HepG2 (cell line): ENCODE data around the gene CCDC34. TPM values are rescaled to one million over a fixed set of nuclear protein-coding genes. Genes with fewer than 3 reads are reported as not detected.

Experiments used
- KAT7 ChIP-seq: IDR thresholded peaks from 2 replicates; pipeline ENCODE4 v1.6.1; 2018; ENCODE audit warnings: borderline replicate concordance, missing compliant biosample characterization
- SMARCC2 ChIP-seq: fragments of 450-650 bp; IDR thresholded peaks from 2 replicates; pipeline ENCODE4 v1.6.1; 2017; ENCODE audit warnings: antibody characterized with exemption, mild to moderate bottlenecking
- TARDBP ChIP-seq: sonication (generic); formaldehyde crosslinking; IDR thresholded peaks from 2 replicates; pipeline ENCODE4 v1.8.0; 2022; ENCODE audit warnings: mild to moderate bottlenecking, missing genetic modification reagents
- ZFX ChIP-seq: sonication (generic); formaldehyde crosslinking; IDR thresholded peaks from 2 replicates; pipeline ENCODE4 v1.4.0; 2020; ENCODE audit warnings: mild to moderate bottlenecking, low read depth, missing genetic modification reagents, moderate library complexity
- ZMYM2 ChIP-seq: sonication (generic); formaldehyde crosslinking; IDR thresholded peaks from 2 replicates; pipeline ENCODE4 v1.8.0; 2022; ENCODE audit warnings: mild to moderate bottlenecking, missing genetic modification reagents
- ZMYM4 ChIP-seq: sonication (generic); formaldehyde crosslinking; IDR thresholded peaks from 2 replicates; pipeline ENCODE4 v1.8.1; 2023; ENCODE audit warnings: mild to moderate bottlenecking, missing genetic modification reagents
- ZNF143 ChIP-seq: sonication (generic); formaldehyde crosslinking; IDR thresholded peaks from 2 replicates; pipeline ENCODE4 v1.4.0; 2020; ENCODE audit warnings: missing genetic modification reagents
- ZNF343 ChIP-seq: sonication (generic); formaldehyde crosslinking; IDR thresholded peaks from 2 replicates; pipeline ENCODE4 v1.4.0; 2020; ENCODE audit warnings: mild to moderate bottlenecking, missing genetic modification reagents
- ZNF709 ChIP-seq: sonication (generic); formaldehyde crosslinking; IDR thresholded peaks from 2 replicates; pipeline ENCODE4 v1.5.0; 2020; ENCODE audit warnings: mild to moderate bottlenecking, missing genetic modification reagents
- ZNF841 ChIP-seq: sonication (generic); formaldehyde crosslinking; IDR thresholded peaks from 2 replicates; pipeline ENCODE4 v1.8.1; 2023; ENCODE audit warnings: missing genetic modification reagents, borderline replicate concordance
- ZSCAN21 ChIP-seq: sonication (generic); formaldehyde crosslinking; IDR thresholded peaks from 2 replicates; pipeline ENCODE4 v1.8.0; 2022; ENCODE audit warnings: mild to moderate bottlenecking, missing genetic modification reagents, moderate library complexity, borderline replicate concordance
- polyA plus RNA-seq, 8 experiments: library from polyadenylated mRNA; depleted of rRNA in 3 of 8; stranded (reverse) in 7 of 8; unstranded in 1 of 8; fragments of >200 nt; fragmentation: Illumina TruSeq in 4 of 8; extraction: Trizol in 4 of 8; gene quantifications; 2 replicates each; pipeline versions ENCODE4 v1.2.1 to v1.2.3, GENCODE V29; 2011 to 2016; ENCODE audit warnings: low read depth in 4 of 8, missing spikeins in 1 of 8, mixed read lengths in 1 of 8; ENCODE audit not compliant: insufficient read depth in 1 of 8
- total RNA-seq, 5 experiments: library from RNA; depleted of rRNA; stranded (reverse); fragments of >200 nt; fragmentation: Illumina TruSeq; extraction: Trizol; gene quantifications; 2 replicates each; pipeline ENCODE4 v1.2.3, GENCODE V29; 2016; ENCODE audit warnings: low read depth in 1 of 5
- TF ChIP-seq, protein P1 (sequence below): IDR thresholded peaks from 2 replicates; pipeline ENCODE4 v1.4.0; 2020; ENCODE audit warnings: mild to moderate bottlenecking, missing genetic modification reagents
- TF ChIP-seq, protein P2 (sequence below): sonication (generic); formaldehyde crosslinking; IDR thresholded peaks from 2 replicates; pipeline ENCODE4 v1.5.1; 2020; ENCODE audit warnings: missing genetic modification reagents, mild to moderate bottlenecking, borderline replicate concordance
- TF ChIP-seq, protein P3 (sequence below): sonication (generic); formaldehyde crosslinking; IDR thresholded peaks from 2 replicates; pipeline ENCODE4 v1.5.0; 2020; ENCODE audit warnings: mild to moderate bottlenecking, low read depth, missing genetic modification reagents, borderline replicate concordance
- TF ChIP-seq, protein P4 (sequence below): sonication (generic); formaldehyde crosslinking; conservative IDR thresholded peaks from 2 replicates; pipeline ENCODE4 v1.4.0; 2020; ENCODE audit warnings: missing genetic modification reagents
- TF ChIP-seq, protein P5 (sequence below): IDR thresholded peaks from 2 replicates; pipeline ENCODE4 v1.6.1; 2016
- TF ChIP-seq, protein P6 (sequence below): sonication (generic); formaldehyde crosslinking; IDR thresholded peaks from 2 replicates; pipeline ENCODE4 v1.5.0; 2020; ENCODE audit warnings: mild to moderate bottlenecking, missing genetic modification reagents, borderline replicate concordance

The CCDC34 gene
- total and polyA plus RNA-seq, 2 of the 13 experiments (the other 11 are each of a cell fraction or from before 2014, with no cell fraction given) = 7.6 to 34.3 TPM

DNA sequence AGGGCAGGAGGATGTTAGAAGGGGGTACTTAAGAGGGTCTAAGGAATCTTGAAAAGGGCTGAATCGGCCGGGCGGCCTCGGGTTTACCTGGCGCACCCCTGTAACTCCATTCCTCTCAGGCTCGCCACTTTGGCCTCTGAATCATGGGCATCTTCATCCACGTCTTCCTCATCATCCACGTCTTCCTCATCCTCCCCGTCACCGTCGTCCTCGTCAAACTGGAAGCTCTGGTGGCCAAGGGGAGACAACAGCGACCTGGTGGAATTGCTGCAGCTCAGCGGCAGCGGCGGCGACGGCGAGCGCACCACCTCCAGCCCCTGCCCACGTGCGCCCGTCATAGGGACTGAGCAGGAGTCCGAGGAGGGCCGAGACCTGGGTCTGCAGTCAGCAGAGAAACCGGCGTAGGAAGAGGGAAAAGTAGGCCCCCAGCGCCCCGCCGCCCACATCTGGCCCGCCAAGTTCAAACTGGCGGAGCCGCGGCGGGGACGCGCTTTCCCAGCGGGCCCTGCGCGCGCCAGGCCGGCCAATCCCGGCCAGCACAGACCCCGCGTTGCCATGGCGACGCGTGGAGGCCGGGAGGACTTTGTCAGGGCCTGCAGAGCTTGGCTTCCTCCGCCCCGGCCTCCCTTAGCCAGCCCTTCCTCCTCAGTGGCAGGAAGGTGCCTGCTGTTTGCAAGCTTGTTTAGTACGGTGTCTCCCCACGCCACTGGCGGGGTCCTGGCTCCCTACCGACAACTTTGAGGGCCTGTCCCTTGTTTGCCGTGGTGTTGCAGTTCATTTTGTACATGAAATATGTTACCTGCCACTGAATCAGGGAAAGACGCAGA is at the start of gene CCDC34 (continued):
- TF ChIP-seq, protein P1, sequence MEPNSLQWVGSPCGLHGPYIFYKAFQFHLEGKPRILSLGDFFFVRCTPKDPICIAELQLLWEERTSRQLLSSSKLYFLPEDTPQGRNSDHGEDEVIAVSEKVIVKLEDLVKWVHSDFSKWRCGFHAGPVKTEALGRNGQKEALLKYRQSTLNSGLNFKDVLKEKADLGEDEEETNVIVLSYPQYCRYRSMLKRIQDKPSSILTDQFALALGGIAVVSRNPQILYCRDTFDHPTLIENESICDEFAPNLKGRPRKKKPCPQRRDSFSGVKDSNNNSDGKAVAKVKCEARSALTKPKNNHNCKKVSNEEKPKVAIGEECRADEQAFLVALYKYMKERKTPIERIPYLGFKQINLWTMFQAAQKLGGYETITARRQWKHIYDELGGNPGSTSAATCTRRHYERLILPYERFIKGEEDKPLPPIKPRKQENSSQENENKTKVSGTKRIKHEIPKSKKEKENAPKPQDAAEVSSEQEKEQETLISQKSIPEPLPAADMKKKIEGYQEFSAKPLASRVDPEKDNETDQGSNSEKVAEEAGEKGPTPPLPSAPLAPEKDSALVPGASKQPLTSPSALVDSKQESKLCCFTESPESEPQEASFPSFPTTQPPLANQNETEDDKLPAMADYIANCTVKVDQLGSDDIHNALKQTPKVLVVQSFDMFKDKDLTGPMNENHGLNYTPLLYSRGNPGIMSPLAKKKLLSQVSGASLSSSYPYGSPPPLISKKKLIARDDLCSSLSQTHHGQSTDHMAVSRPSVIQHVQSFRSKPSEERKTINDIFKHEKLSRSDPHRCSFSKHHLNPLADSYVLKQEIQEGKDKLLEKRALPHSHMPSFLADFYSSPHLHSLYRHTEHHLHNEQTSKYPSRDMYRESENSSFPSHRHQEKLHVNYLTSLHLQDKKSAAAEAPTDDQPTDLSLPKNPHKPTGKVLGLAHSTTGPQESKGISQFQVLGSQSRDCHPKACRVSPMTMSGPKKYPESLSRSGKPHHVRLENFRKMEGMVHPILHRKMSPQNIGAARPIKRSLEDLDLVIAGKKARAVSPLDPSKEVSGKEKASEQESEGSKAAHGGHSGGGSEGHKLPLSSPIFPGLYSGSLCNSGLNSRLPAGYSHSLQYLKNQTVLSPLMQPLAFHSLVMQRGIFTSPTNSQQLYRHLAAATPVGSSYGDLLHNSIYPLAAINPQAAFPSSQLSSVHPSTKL = peak; percentile 76; the same call in 1 of the 2 replicates
- TF ChIP-seq, protein P2, sequence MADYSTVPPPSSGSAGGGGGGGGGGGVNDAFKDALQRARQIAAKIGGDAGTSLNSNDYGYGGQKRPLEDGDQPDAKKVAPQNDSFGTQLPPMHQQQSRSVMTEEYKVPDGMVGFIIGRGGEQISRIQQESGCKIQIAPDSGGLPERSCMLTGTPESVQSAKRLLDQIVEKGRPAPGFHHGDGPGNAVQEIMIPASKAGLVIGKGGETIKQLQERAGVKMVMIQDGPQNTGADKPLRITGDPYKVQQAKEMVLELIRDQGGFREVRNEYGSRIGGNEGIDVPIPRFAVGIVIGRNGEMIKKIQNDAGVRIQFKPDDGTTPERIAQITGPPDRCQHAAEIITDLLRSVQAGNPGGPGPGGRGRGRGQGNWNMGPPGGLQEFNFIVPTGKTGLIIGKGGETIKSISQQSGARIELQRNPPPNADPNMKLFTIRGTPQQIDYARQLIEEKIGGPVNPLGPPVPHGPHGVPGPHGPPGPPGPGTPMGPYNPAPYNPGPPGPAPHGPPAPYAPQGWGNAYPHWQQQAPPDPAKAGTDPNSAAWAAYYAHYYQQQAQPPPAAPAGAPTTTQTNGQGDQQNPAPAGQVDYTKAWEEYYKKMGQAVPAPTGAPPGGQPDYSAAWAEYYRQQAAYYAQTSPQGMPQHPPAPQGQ (CRISPR knock-in tag) = no peak
- peak; percentile 95; the same call in 1 of the 2 replicates for TF ChIP-seq ZSCAN21
- 0 out of 2 replicates have a peak, but pooled peaks have one; percentile 24 for TF ChIP-seq ZMYM2 (CRISPR knock-in tag)
- TF ChIP-seq ZFX = peak; percentile 98
- TF ChIP-seq, protein P3, sequence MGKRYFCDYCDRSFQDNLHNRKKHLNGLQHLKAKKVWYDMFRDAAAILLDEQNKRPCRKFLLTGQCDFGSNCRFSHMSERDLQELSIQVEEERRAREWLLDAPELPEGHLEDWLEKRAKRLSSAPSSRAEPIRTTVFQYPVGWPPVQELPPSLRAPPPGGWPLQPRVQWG = 0 out of 2 replicates have a peak, but pooled peaks have one; percentile 51
- peak; percentile 93 for TF ChIP-seq ZNF143 (CRISPR knock-in tag)
- TF ChIP-seq, protein P4, sequence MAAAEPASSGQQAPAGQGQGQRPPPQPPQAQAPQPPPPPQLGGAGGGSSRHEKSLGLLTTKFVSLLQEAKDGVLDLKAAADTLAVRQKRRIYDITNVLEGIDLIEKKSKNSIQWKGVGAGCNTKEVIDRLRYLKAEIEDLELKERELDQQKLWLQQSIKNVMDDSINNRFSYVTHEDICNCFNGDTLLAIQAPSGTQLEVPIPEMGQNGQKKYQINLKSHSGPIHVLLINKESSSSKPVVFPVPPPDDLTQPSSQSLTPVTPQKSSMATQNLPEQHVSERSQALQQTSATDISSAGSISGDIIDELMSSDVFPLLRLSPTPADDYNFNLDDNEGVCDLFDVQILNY (CRISPR knock-in tag) = peak; percentile 96
- TF ChIP-seq ZNF709 (CRISPR knock-in tag) = peak; percentile 91
- peak; percentile 55 for TF ChIP-seq TARDBP (CRISPR knock-in tag)
- TF ChIP-seq SMARCC2 = no peak
- peak; percentile 71; the same call in 1 of the 2 replicates for TF ChIP-seq KAT7 (CRISPR knock-in tag)
- TF ChIP-seq ZNF343 (CRISPR knock-in tag) = peak; percentile 99
- TF ChIP-seq, protein P5, sequence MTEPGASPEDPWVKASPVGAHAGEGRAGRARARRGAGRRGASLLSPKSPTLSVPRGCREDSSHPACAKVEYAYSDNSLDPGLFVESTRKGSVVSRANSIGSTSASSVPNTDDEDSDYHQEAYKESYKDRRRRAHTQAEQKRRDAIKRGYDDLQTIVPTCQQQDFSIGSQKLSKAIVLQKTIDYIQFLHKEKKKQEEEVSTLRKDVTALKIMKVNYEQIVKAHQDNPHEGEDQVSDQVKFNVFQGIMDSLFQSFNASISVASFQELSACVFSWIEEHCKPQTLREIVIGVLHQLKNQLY (CRISPR knock-in tag) = peak; percentile 69
- TF ChIP-seq ZNF841 (CRISPR knock-in tag) = peak; percentile 86; the same call in 1 of the 2 replicates
- peak; percentile 92; the same call in 1 of the 2 replicates for TF ChIP-seq ZMYM4 (CRISPR knock-in tag)
- TF ChIP-seq, protein P6, sequence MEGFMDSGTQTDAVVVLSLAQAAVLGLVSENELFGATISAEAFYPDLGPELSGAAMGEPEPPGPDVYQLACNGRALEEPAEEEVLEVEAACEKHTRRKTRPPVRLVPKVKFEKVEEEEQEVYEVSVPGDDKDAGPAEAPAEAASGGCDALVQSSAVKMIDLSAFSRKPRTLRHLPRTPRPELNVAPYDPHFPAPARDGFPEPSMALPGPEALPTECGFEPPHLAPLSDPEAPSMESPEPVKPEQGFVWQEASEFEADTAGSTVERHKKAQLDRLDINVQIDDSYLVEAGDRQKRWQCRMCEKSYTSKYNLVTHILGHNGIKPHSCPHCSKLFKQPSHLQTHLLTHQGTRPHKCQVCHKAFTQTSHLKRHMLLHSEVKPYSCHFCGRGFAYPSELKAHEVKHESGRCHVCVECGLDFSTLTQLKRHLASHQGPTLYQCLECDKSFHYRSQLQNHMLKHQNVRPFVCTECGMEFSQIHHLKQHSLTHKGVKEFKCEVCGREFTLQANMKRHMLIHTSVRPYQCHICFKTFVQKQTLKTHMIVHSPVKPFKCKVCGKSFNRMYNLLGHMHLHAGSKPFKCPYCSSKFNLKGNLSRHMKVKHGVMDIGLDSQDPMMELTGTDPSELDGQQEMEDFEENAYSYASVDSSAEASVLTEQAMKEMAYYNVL (CRISPR knock-in tag) = peak; percentile 41; the same call in 1 of the 2 replicates
